ENCODE results near the gene TKT.

DNA sequence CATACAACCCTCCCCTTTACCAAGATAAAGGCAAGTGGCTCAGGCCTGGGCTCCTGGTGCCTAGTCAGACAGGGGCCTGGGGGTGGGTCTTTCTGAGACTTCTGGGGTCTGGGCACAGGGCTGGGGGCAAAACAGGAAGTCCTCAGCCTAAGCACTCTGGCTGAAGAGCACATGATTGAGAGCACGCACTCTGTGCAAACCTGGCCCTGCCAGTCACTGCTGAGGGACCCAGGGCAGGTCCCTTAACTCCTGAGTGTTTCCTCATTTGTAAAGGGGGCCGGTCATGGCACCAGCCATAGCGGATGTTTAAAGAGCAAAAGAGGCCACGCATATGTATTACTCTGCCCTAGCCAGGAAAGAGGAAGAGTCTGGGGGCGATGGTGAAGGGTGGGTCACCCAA is 16.0 kb downstream of the TKT start:
- TF ChIP-seq, protein P1, sequence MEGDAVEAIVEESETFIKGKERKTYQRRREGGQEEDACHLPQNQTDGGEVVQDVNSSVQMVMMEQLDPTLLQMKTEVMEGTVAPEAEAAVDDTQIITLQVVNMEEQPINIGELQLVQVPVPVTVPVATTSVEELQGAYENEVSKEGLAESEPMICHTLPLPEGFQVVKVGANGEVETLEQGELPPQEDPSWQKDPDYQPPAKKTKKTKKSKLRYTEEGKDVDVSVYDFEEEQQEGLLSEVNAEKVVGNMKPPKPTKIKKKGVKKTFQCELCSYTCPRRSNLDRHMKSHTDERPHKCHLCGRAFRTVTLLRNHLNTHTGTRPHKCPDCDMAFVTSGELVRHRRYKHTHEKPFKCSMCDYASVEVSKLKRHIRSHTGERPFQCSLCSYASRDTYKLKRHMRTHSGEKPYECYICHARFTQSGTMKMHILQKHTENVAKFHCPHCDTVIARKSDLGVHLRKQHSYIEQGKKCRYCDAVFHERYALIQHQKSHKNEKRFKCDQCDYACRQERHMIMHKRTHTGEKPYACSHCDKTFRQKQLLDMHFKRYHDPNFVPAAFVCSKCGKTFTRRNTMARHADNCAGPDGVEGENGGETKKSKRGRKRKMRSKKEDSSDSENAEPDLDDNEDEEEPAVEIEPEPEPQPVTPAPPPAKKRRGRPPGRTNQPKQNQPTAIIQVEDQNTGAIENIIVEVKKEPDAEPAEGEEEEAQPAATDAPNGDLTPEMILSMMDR (IDR thresholded peaks at IDR 0.05), result no peak
- no peak for TF ChIP-seq GATA3 (IDR thresholded peaks at IDR 0.05; ENCODE audit: borderline replicate concordance)

All from A549 (cell line).